ENCODE measurements around the gene HSPA12B.

The HSPA12B gene

DNA sequence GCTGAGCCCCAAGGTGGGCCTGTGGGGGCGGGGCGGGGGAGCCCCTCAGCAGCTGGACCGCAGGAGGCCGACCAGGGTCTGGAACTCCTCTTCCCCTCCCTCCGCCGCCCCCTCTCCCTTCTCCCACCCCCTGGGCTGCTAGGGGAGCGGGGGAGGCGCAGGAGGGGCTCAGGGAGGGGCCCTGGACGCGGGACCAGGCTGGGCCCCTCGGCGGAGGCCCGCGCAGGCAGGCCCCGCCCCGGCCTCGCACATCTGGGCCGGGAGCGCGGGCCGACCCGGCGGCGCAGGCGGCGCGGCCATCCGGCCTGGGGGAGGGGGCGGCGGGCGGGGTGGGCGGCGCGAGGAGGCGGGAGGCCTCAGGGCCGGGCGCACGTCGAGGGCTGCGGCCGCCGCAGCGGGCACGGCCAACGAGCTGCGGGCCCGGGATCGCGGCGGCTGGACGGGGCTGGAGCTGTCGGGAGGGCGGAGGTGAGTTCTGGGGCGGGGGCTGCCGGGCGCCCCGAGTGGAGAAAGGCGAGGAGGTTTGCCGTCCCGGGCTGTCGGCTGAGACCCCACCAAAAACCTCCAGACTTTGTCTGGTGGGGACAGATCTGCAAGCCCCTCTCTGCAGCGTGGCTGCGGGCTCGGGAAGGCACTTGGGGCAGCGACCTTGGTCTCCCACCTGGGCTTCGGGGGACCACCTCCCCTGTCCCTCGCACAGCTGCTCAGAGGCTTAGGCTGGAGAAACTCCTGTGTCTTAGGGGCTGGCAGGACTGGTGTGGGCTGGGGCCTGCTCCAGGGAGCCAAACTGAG lies at the start of gene HSPA12B:
HSPA12B (plus strand) TSS at position 359 of the 792 bp plus-strand sequence. CDS start 5,990 bp downstream, outside the sequence.
- no peak within 1 kb of the TSS for H3K4me3 ChIP-seq (ENCODE audit: low read length)
- H3K27ac ChIP-seq (ENCODE audit: low read depth, low read length), result no peak within 1 kb of the TSS
- peaks cover 36% of the 10 kb centered on the region for H3K27me3 ChIP-seq (ENCODE audit: control insufficient read depth, low read length)
- TF ChIP-seq, protein P1, sequence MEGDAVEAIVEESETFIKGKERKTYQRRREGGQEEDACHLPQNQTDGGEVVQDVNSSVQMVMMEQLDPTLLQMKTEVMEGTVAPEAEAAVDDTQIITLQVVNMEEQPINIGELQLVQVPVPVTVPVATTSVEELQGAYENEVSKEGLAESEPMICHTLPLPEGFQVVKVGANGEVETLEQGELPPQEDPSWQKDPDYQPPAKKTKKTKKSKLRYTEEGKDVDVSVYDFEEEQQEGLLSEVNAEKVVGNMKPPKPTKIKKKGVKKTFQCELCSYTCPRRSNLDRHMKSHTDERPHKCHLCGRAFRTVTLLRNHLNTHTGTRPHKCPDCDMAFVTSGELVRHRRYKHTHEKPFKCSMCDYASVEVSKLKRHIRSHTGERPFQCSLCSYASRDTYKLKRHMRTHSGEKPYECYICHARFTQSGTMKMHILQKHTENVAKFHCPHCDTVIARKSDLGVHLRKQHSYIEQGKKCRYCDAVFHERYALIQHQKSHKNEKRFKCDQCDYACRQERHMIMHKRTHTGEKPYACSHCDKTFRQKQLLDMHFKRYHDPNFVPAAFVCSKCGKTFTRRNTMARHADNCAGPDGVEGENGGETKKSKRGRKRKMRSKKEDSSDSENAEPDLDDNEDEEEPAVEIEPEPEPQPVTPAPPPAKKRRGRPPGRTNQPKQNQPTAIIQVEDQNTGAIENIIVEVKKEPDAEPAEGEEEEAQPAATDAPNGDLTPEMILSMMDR (IDR thresholded peaks at IDR 0.05; ENCODE audit: low read depth, low read length, poor library complexity, severe bottlenecking), result no peak
- TF ChIP-seq EZH2phosphoT487 (IDR thresholded peaks at IDR 0.05; ENCODE audit: borderline replicate concordance, low read length), result no peak
- H4K20me1 ChIP-seq (ENCODE audit: control insufficient read depth, insufficient read depth, low read depth, low read length), result no peaks in the 10 kb centered on the region
- no peaks in the 10 kb centered on the region for H3K36me3 ChIP-seq (ENCODE audit: control insufficient read depth, low read length)
- H3K4me1 ChIP-seq (ENCODE audit: control insufficient read depth, low read length), result no peaks in the 10 kb centered on the region
- H3K79me2 ChIP-seq (ENCODE audit: control insufficient read depth, low read length), result no peaks in the 10 kb centered on the region
- no peaks in the 10 kb centered on the region for H3F3A ChIP-seq (ENCODE audit: control insufficient read depth, insufficient read depth)
- no peaks in the 10 kb centered on the region for H3K9me3 ChIP-seq (ENCODE audit: control insufficient read depth, insufficient read depth, low read length)
- no peaks in the 10 kb centered on the region for H3K9me2 ChIP-seq (replicated peaks; ENCODE audit: control insufficient read depth, low read length)
- no peak within 1 kb of the TSS for H3K4me2 ChIP-seq (ENCODE audit: low read length)

GRCh38 chr20:3685341-3685740 lies 47.1 kb upstream of the HSPA12B start:
- no peaks in the 10 kb centered on the region for H3K9me3 ChIP-seq (ENCODE audit: control insufficient read depth, insufficient read depth, low read length)
- no peaks in the 10 kb centered on the region for H3K9me2 ChIP-seq (replicated peaks; ENCODE audit: control insufficient read depth, low read length)
- no peaks in the 10 kb centered on the region for H3K4me1 ChIP-seq (ENCODE audit: control insufficient read depth, low read length)
- no peak overlapping the region for H3K27ac ChIP-seq (ENCODE audit: low read depth, low read length)
- no peak overlapping the region for H3K4me3 ChIP-seq (ENCODE audit: low read length)
- no peaks in the 10 kb centered on the region for H4K20me1 ChIP-seq (ENCODE audit: control insufficient read depth, insufficient read depth, low read depth, low read length)
- no peaks in the 10 kb centered on the region for H3K36me3 ChIP-seq (ENCODE audit: control insufficient read depth, low read length)
- H3K27me3 ChIP-seq (ENCODE audit: control insufficient read depth, low read length), result no peaks in the 10 kb centered on the region
- H3K79me2 ChIP-seq (ENCODE audit: control insufficient read depth, low read length), result no peaks in the 10 kb centered on the region
- no peak overlapping the region for H3K4me2 ChIP-seq (ENCODE audit: low read length)
- H3F3A ChIP-seq (ENCODE audit: control insufficient read depth, insufficient read depth), result no peaks in the 10 kb centered on the region
- TF ChIP-seq, protein P1 (IDR thresholded peaks at IDR 0.05; ENCODE audit: low read depth, low read length, poor library complexity, severe bottlenecking), result no peak
- no peak for TF ChIP-seq EZH2phosphoT487 (IDR thresholded peaks at IDR 0.05; ENCODE audit: borderline replicate concordance, low read length)

DNA sequence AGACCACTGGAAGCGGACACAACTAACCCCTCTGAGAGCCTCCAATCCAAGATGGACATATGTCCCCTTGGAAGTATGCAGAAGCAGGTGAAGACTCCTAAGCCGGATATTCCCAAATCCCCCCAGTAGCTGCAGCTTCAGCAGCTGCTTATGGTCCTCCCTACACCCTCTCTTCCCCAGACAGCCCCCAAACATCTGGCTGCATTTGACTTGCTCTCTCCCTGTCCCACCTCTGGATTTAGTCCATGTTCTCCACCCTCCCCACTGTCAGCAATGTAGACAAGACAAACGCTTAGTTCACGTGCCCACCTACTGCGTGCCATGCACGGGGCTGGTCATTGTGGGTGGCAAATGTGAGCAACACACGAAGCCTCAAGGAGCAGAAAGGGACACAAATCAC lies 46.1 kb upstream of the HSPA12B start:
- TF ChIP-seq, protein P1 (IDR thresholded peaks at IDR 0.05; ENCODE audit: low read depth, low read length, poor library complexity, severe bottlenecking), result no peak
- no peak for TF ChIP-seq EZH2phosphoT487 (IDR thresholded peaks at IDR 0.05; ENCODE audit: borderline replicate concordance, low read length)
- H3F3A ChIP-seq (ENCODE audit: control insufficient read depth, insufficient read depth), result no peaks in the 10 kb centered on the region
- H3K36me3 ChIP-seq (ENCODE audit: control insufficient read depth, low read length), result no peaks in the 10 kb centered on the region
- H3K27me3 ChIP-seq (ENCODE audit: control insufficient read depth, low read length), result no peaks in the 10 kb centered on the region
- no peak overlapping the region for H3K4me3 ChIP-seq (ENCODE audit: low read length)
- no peaks in the 10 kb centered on the region for H4K20me1 ChIP-seq (ENCODE audit: control insufficient read depth, insufficient read depth, low read depth, low read length)
- H3K4me2 ChIP-seq (ENCODE audit: low read length), result no peak overlapping the region
- H3K9me2 ChIP-seq (replicated peaks; ENCODE audit: control insufficient read depth, low read length), result no peaks in the 10 kb centered on the region
- no peaks in the 10 kb centered on the region for H3K79me2 ChIP-seq (ENCODE audit: control insufficient read depth, low read length)
- H3K4me1 ChIP-seq (ENCODE audit: control insufficient read depth, low read length), result no peaks in the 10 kb centered on the region
- no peaks in the 10 kb centered on the region for H3K9me3 ChIP-seq (ENCODE audit: control insufficient read depth, insufficient read depth, low read length)
- no peak overlapping the region for H3K27ac ChIP-seq (ENCODE audit: low read depth, low read length)
